Measurements from ENCODE around the gene RBBP8NL.

- TF ChIP-seq CTCF (IDR thresholded peaks at IDR 0.05; ENCODE audit: borderline replicate concordance, extremely low read depth, low read length, poor library complexity, severe bottlenecking) (no peak), EZH2 (IDR thresholded peaks at IDR 0.05; ENCODE audit: borderline replicate concordance, low read depth, low read length, severe bottlenecking) (no peak)
Observed at GRCh38 chr20:62430866-62431447, 3.6 kb upstream of the RBBP8NL start.

Data from DND-41 (cell line).